GM23338 (cell line): ENCODE data around the gene FEM1A. TPM values are rescaled to one million over a fixed set of nuclear protein-coding genes. Genes with fewer than 3 reads are reported as not detected.

Experiments
- ATAC-seq: fragments of 200-7000 bp; cut with Tn5 transposase; 3 replicates; pipeline ENCODE4 v1.9.1; 2020
- DNase-seq: peaks from one replicate; pipeline ENCODE4 v3.0.0-alpha.2; 2015; ENCODE audit warnings: low spot score
- H2AFZ ChIP-seq: fragments of 200-600 bp; sonication (generic); 2 replicates; pipeline ENCODE4 v1.8.0; 2016; ENCODE audit warnings: antibody characterized with exemption, mild to moderate bottlenecking, moderate library complexity
- H3F3A ChIP-seq: fragments of 200-600 bp; sonication (generic); replicated peaks from 2 replicates; pipeline ENCODE4 v1.8.0; 2017; ENCODE audit warnings: antibody characterized with exemption, mixed run types, low read depth
- H3K27ac ChIP-seq: fragments of 200-600 bp; sonication (generic); 2 replicates; pipeline ENCODE4 v1.6.1; 2016; ENCODE audit warnings: low read depth
- H3K27me3 ChIP-seq: fragments of 200-600 bp; sonication (generic); 2 replicates; pipeline ENCODE4 v1.8.0; 2016; ENCODE audit warnings: mild to moderate bottlenecking, mixed run types, moderate library complexity; ENCODE audit not compliant: insufficient read depth
- H3K36me3 ChIP-seq: fragments of 200-600 bp; sonication (generic); 2 replicates; pipeline ENCODE4 v1.8.0; 2016; ENCODE audit warnings: mild to moderate bottlenecking; ENCODE audit not compliant: insufficient read depth
- H3K4me1 ChIP-seq: fragments of 200-600 bp; sonication (generic); 2 replicates; pipeline ENCODE4 v1.8.0; 2016; ENCODE audit warnings: mild to moderate bottlenecking, moderate library complexity; ENCODE audit not compliant: insufficient read depth
- H3K4me2 ChIP-seq: fragments of 200-600 bp; sonication (generic); 2 replicates; pipeline ENCODE4 v1.7.1; 2017; ENCODE audit warnings: mixed run types
- H3K4me3 ChIP-seq: fragments of 200-600 bp; sonication (generic); 2 replicates; pipeline ENCODE4 v1.6.1; 2016; ENCODE audit warnings: mixed run types
- H3K79me2 ChIP-seq: fragments of 200-600 bp; sonication (generic); replicated peaks from 2 replicates; pipeline ENCODE4 v1.8.0; 2017; ENCODE audit warnings: mild to moderate bottlenecking; ENCODE audit not compliant: insufficient read depth
- H3K9me2 ChIP-seq: fragments of 200-600 bp; sonication (generic); 2 replicates; pipeline ENCODE4 v1.8.0; 2017; ENCODE audit not compliant: insufficient read depth
- H4K20me1 ChIP-seq: fragments of 200-600 bp; sonication (generic); replicated peaks from 2 replicates; pipeline ENCODE4 v1.8.0; 2017; ENCODE audit warnings: mild to moderate bottlenecking; ENCODE audit not compliant: insufficient read depth
- H3K27ac Mint-ChIP-seq: 2 replicates; pipeline ENCODE4 v1.8.0; 2020; ENCODE audit warnings: inconsistent platforms, mild to moderate bottlenecking, moderate library complexity, mixed read lengths
- H3K27me3 Mint-ChIP-seq: 3 replicates; pipeline ENCODE4 v1.8.0; 2022; ENCODE audit warnings: low read depth, mild to moderate bottlenecking, moderate library complexity, mixed read lengths, inconsistent platforms; ENCODE audit not compliant: insufficient read depth, poor library complexity
- H3K36me3 Mint-ChIP-seq: 3 replicates; pipeline ENCODE4 v1.8.0; 2021; ENCODE audit warnings: low read depth, mild to moderate bottlenecking, inconsistent platforms, moderate library complexity, mixed read lengths
- H3K4me1 Mint-ChIP-seq: 3 replicates; pipeline ENCODE4 v1.8.0; 2020; ENCODE audit warnings: mild to moderate bottlenecking, inconsistent platforms, mixed read lengths
- H3K4me3 Mint-ChIP-seq: 3 replicates; pipeline ENCODE4 v1.8.0; 2021; ENCODE audit warnings: moderate library complexity, mild to moderate bottlenecking, inconsistent platforms, mixed read lengths
- H3K9me3 Mint-ChIP-seq: 3 replicates; pipeline ENCODE4 v1.8.0; 2020; ENCODE audit warnings: moderate library complexity, mild to moderate bottlenecking, inconsistent platforms, mixed read lengths
- CREB1 ChIP-seq: fragments of 250-450 bp; sonication (Bioruptor Pico); IDR thresholded peaks from 2 replicates; pipeline ENCODE4 v1.5.0; 2020; ENCODE audit warnings: low read depth, mild to moderate bottlenecking, moderate library complexity
- CTCF ChIP-seq, 2 experiments: fragments of 200-600 bp in 1 of 2; sonication (generic) in 1 of 2; conservative IDR thresholded peaks; 2 replicates each; pipeline versions ENCODE4 v1.5.1 to v1.6.1; 2016 to 2017; ENCODE audit warnings: antibody characterized with exemption in 2 of 2, low read depth in 2 of 2, mild to moderate bottlenecking in 2 of 2, moderate library complexity in 1 of 2
- EZH2 ChIP-seq: fragments of 200-600 bp; sonication (generic); IDR thresholded peaks from one replicate; pipeline ENCODE4 v1.8.0; 2017; ENCODE audit warnings: antibody characterized with exemption, mild to moderate bottlenecking, low read depth; ENCODE audit not compliant: unreplicated experiment
- EZH2phosphoT487 ChIP-seq: fragments of 200-600 bp; sonication (generic); IDR thresholded peaks from one replicate; pipeline ENCODE4 v1.8.1; 2018; ENCODE audit warnings: antibody characterized with exemption; ENCODE audit not compliant: unreplicated experiment
- JUNB ChIP-seq: IDR thresholded peaks from one replicate; pipeline ENCODE4 v1.6.1; 2016; ENCODE audit warnings: antibody characterized with exemption; ENCODE audit not compliant: unreplicated experiment
- NANOG ChIP-seq: IDR thresholded peaks from 2 replicates; pipeline ENCODE4 v1.6.1; 2016; ENCODE audit warnings: antibody characterized with exemption, borderline replicate concordance
- POLR2AphosphoS5 ChIP-seq: IDR thresholded peaks from 2 replicates; pipeline ENCODE4 v1.6.1; 2016; ENCODE audit warnings: antibody characterized with exemption, low read depth
- REST ChIP-seq: IDR thresholded peaks from one replicate; pipeline ENCODE4 v1.6.1; 2018; ENCODE audit warnings: antibody characterized with exemption; ENCODE audit not compliant: unreplicated experiment
- STAT1 ChIP-seq: IDR thresholded peaks from one replicate; pipeline ENCODE4 v1.6.1; 2016; ENCODE audit warnings: antibody characterized with exemption; ENCODE audit not compliant: unreplicated experiment
- ZNF114 ChIP-seq: fragments of 250-450 bp; sonication (Bioruptor Pico); IDR thresholded peaks from 2 replicates; pipeline ENCODE4 v1.5.0; 2020; ENCODE audit warnings: mild to moderate bottlenecking, moderate library complexity
- ZNF331 ChIP-seq: fragments of 250-450 bp; sonication (Bioruptor Pico); IDR thresholded peaks from 2 replicates; pipeline ENCODE4 v1.5.0; 2020; ENCODE audit warnings: low read depth, mild to moderate bottlenecking, moderate library complexity
- ZNF462 ChIP-seq: fragments of 250-450 bp; sonication (Bioruptor Pico); IDR thresholded peaks from 2 replicates; pipeline ENCODE4 v1.5.0; 2020; ENCODE audit warnings: mild to moderate bottlenecking, moderate library complexity
- polyA plus RNA-seq: library from polyadenylated mRNA; unstranded; fragments of >200 nt; fragmentation: Nextera tagmentation; extraction: Ambion mirVana; gene quantifications from 2 replicates; pipeline ENCODE4 v1.2.1, GENCODE V29; 2016
- total RNA-seq: library from RNA; depleted of rRNA; stranded (reverse); fragments of >200 nt; shearing (Covaris generic); gene quantifications from 2 replicates; pipeline ENCODE4 v1.2.3, GENCODE V29; 2014
- TF ChIP-seq, protein P1 (sequence below): IDR thresholded peaks from 2 replicates; pipeline ENCODE4 v1.6.1; 2016; ENCODE audit warnings: antibody characterized with exemption

The FEM1A gene
- total and polyA plus RNA-seq, 2 experiments from 2014 or later = 0.87 to 16.5 TPM

- no peaks in the 10 kb centered on the region for H3K9me3 Mint-ChIP-seq
- no peaks in the 10 kb centered on the region for H3K36me3 ChIP-seq
- no peaks in the 10 kb centered on the region for H3F3A ChIP-seq
- peak overlapping the region; percentile 98 for H2AFZ ChIP-seq
- peak overlapping the region; percentile 66 for H3K4me3 ChIP-seq
- H3K4me1 Mint-ChIP-seq = peaks cover 6% of the 10 kb centered on the region; the same call in 2 of the 3 replicates
- H3K27me3 Mint-ChIP-seq = peaks cover 11% of the 10 kb centered on the region
- ATAC-seq = no peak
- no peaks in the 10 kb centered on the region for H3K9me2 ChIP-seq
- peak overlapping the region; percentile 86 for H3K4me2 ChIP-seq
- no peaks in the 10 kb centered on the region for H4K20me1 ChIP-seq
- DNase-seq = no peak
- no peaks in the 10 kb centered on the region for H3K36me3 Mint-ChIP-seq
- no peak overlapping the region for H3K27ac Mint-ChIP-seq
- no peaks in the 10 kb centered on the region for H3K79me2 ChIP-seq
- H3K27ac ChIP-seq = no peak overlapping the region
- TF ChIP-seq, protein P1, sequence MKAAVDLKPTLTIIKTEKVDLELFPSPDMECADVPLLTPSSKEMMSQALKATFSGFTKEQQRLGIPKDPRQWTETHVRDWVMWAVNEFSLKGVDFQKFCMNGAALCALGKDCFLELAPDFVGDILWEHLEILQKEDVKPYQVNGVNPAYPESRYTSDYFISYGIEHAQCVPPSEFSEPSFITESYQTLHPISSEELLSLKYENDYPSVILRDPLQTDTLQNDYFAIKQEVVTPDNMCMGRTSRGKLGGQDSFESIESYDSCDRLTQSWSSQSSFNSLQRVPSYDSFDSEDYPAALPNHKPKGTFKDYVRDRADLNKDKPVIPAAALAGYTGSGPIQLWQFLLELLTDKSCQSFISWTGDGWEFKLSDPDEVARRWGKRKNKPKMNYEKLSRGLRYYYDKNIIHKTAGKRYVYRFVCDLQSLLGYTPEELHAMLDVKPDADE = no peak
- no peak for TF ChIP-seq STAT1
- TF ChIP-seq CREB1 (CRISPR knock-in tag) = no peak
- no peak for TF ChIP-seq EZH2
- TF ChIP-seq REST = no peak
- TF ChIP-seq ZNF331 (CRISPR knock-in tag) = no peak
- TF ChIP-seq POLR2AphosphoS5 = no peak
- no peak for TF ChIP-seq JUNB
- TF ChIP-seq CTCF (conservative IDR thresholded peaks at IDR 0.05; ENCODE audit: low read depth in 2 of 2) = no peak
- TF ChIP-seq NANOG = no peak
- no peak for TF ChIP-seq ZNF114 (CRISPR knock-in tag)
- no peak for TF ChIP-seq ZNF462 (CRISPR knock-in tag)
- no peak for TF ChIP-seq EZH2phosphoT487
- H3K27me3 ChIP-seq = peaks cover 16% of the 10 kb centered on the region
- peak overlapping the region; percentile 64 for H3K4me3 Mint-ChIP-seq
- peaks cover 4% of the 10 kb centered on the region; the same call in 1 of the 2 replicates for H3K4me1 ChIP-seq
Observed at GRCh38 chr19:4760285-4760650, 31.3 kb upstream of the FEM1A start.
